A549 (cell line): ENCODE data around the gene LYPD8. TPM values are rescaled to one million over a fixed set of nuclear protein-coding genes. Genes with fewer than 3 reads are reported as not detected.

Experiments
- ATAC-seq, 2 experiments: fragments of 200-7000 bp in 1 of 2; fragments of >200 bp in 1 of 2; cut with Nextera tagmentation in 1 of 2; cut with Tn5 transposase in 1 of 2; 3 replicates each; pipeline versions ENCODE4 v1.8.0 to v1.9.1; 2018 to 2020; ENCODE audit warnings: mild to moderate bottlenecking in 1 of 2, moderate library complexity in 1 of 2
- CTCF ChIA-PET: fragments of 300-600 bp; sonication (Branson Sonifier 250); formaldehyde crosslinking; extraction: SDS; loops from one replicate; lab custom pipeline; 2021; ENCODE audit warnings: antibody characterized with exemption, inconsistent platforms; lab: Yijun Ruan, JAX
- POLR2A ChIA-PET: fragments of 350-600 bp; formaldehyde crosslinking; extraction: SDS; loops from one replicate; lab custom pipeline; 2021; ENCODE audit warnings: antibody characterized with exemption, inconsistent platforms; lab: Yijun Ruan, JAX
- DNase-seq, 2 experiments: peaks; one replicate each; pipeline versions ENCODE4 v3.0.0 to v3.0.0-alpha.2; 2011 to 2016; ENCODE audit warnings: low read depth in 1 of 2, low spot score in 1 of 2
- FAIRE-seq: peaks from 2 replicates; lab custom pipeline; 2011; peaks lifted over from hg19 to GRCh38; lab: Jason Lieb, UNC
- H3K27ac ChIP-seq, 2 experiments: fragments of >200 bp; sonication (Bioruptor Twin); formaldehyde crosslinking; 3 replicates each; pipeline ENCODE4 v1.5.1; 2016 to 2017
- H3K4me1 ChIP-seq: fragments of >200 bp; sonication (Bioruptor Twin); formaldehyde crosslinking; 3 replicates; pipeline ENCODE4 v1.6.1; 2016
- H3K4me2 ChIP-seq: fragments of >200 bp; sonication (Bioruptor Twin); formaldehyde crosslinking; 3 replicates; pipeline ENCODE4 v1.6.1; 2016
- H3K4me3 ChIP-seq: fragments of >200 bp; sonication (Bioruptor Twin); formaldehyde crosslinking; 3 replicates; pipeline ENCODE4 v1.5.1; 2016
- H3K9me3 ChIP-seq: fragments of >200 bp; sonication (Bioruptor Twin); formaldehyde crosslinking; 3 replicates; pipeline ENCODE4 v1.6.1; 2016
- CHD2 ChIP-seq: fragments of 150-350 bp; IDR thresholded peaks from 2 replicates; pipeline ENCODE4 v1.6.1; 2014; ENCODE audit warnings: low read length; ENCODE audit not compliant: partially characterized antibody
- CTCF ChIP-seq: fragments of >200 bp; sonication (Bioruptor Twin); formaldehyde crosslinking; IDR thresholded peaks from 3 replicates; pipeline ENCODE4 v1.5.1; 2016
- ELK1 ChIP-seq: fragments of 150-350 bp; IDR thresholded peaks from 2 replicates; pipeline ENCODE4 v1.6.1; 2014; ENCODE audit warnings: low read depth, mild to moderate bottlenecking, low read length
- ESRRA ChIP-seq: fragments of 150-350 bp; IDR thresholded peaks from 2 replicates; pipeline ENCODE4 v1.6.1; 2014; ENCODE audit warnings: mild to moderate bottlenecking, low read length, borderline replicate concordance
- HES2 ChIP-seq: fragments of >200 bp; sonication (Bioruptor Twin); formaldehyde crosslinking; IDR thresholded peaks from 2 replicates; pipeline ENCODE4 v1.6.1; 2016
- HOXA7 ChIP-seq: fragments of 250-450 bp; sonication (Bioruptor Pico); IDR thresholded peaks from 2 replicates; pipeline ENCODE4 v1.5.0; 2020; ENCODE audit warnings: mild to moderate bottlenecking, moderate library complexity
- HOXB5 ChIP-seq: fragments of 250-450 bp; sonication (Bioruptor Pico); IDR thresholded peaks from 2 replicates; pipeline ENCODE4 v1.5.0; 2020; ENCODE audit warnings: mild to moderate bottlenecking, moderate library complexity
- JUN ChIP-seq, 2 experiments: fragments of >200 bp; sonication (Bioruptor Twin); formaldehyde crosslinking; IDR thresholded peaks; 2 replicates in 1 of 2; 3 replicates in 1 of 2; pipeline ENCODE4 v1.6.1; 2016 to 2017
- MAFK ChIP-seq: fragments of 450-650 bp; IDR thresholded peaks from 2 replicates; pipeline ENCODE4 v1.6.1; 2014; ENCODE audit not compliant: partially characterized antibody
- MAX ChIP-seq: IDR thresholded peaks from 2 replicates; pipeline ENCODE4 v1.6.1; 2012
- MAZ ChIP-seq: fragments of 150-350 bp; IDR thresholded peaks from 2 replicates; pipeline ENCODE4 v1.6.1; 2014; ENCODE audit warnings: antibody characterized with exemption, low read depth, low read length, borderline replicate concordance
- PHF8 ChIP-seq: fragments of 200-600 bp; sonication (generic); IDR thresholded peaks from 2 replicates; pipeline ENCODE4 v1.6.1; 2016; ENCODE audit warnings: low read depth, mild to moderate bottlenecking, antibody characterized with exemption, moderate library complexity, borderline replicate concordance
- POLR2A ChIP-seq: IDR thresholded peaks from 2 replicates; pipeline ENCODE4 v1.6.1; 2012; ENCODE audit warnings: mild to moderate bottlenecking, low read length
- RARB ChIP-seq: fragments of 250-450 bp; sonication (Bioruptor Pico); IDR thresholded peaks from 2 replicates; pipeline ENCODE4 v1.8.0; 2021; ENCODE audit warnings: mild to moderate bottlenecking, moderate library complexity
- REST ChIP-seq: fragments of 200-600 bp; sonication (generic); IDR thresholded peaks from 2 replicates; pipeline ENCODE4 v1.6.1; 2016; ENCODE audit warnings: antibody characterized with exemption, mild to moderate bottlenecking, moderate library complexity
- SMC3 ChIP-seq: fragments of >200 bp; sonication (Bioruptor Twin); formaldehyde crosslinking; IDR thresholded peaks from 3 replicates; pipeline ENCODE4 v1.6.1; 2018; ENCODE audit warnings: inconsistent platforms
- TP53 ChIP-seq: fragments of 250-450 bp; sonication (Bioruptor Pico); IDR thresholded peaks from 2 replicates; pipeline ENCODE4 v1.5.0; 2021; ENCODE audit warnings: mild to moderate bottlenecking, moderate library complexity
- ZFP36 ChIP-seq: fragments of 450-650 bp; IDR thresholded peaks from 2 replicates; pipeline ENCODE4 v1.6.1; 2014; ENCODE audit warnings: borderline replicate concordance; ENCODE audit not compliant: partially characterized antibody
- WGBS: methylation state at CpG from one replicate; pipeline ENCODE4 v1.1.6; 2017; ENCODE audit errors: missing lambda C conversion rate; 5-methylcytosine and 5-hydroxymethylcytosine counted together
- polyA plus RNA-seq, 4 experiments: library from polyadenylated mRNA; depleted of rRNA in 3 of 4; stranded (reverse); fragments of >200 nt; fragmentation: RNase III in 1 of 4; extraction: RNeasy Plus Mini Kit Qiagen cat#74134 plus additional on column Dnase treatment in 1 of 4; gene quantifications; 2 replicates in 3 of 4; 3 replicates in 1 of 4; pipeline ENCODE4 v1.2.3, GENCODE V29; 2011 to 2017

Gene LYPD8
- polyA plus RNA-seq, 2 of the 4 experiments (the other 2 are of a cell fraction) = 0.12 to 0.53 TPM

GRCh38 chr1:248788327-248788726, 32.8 kb upstream of the LYPD8 start:
- ATAC-seq (no peak), FAIRE-seq (no peak)
- Histone ChIP-seq H3K4me2 (no peak overlapping the region), H3K9me3 (no peaks in the 10 kb centered on the region), H3K27ac (no peak overlapping the region)
- ChIA-PET CTCF (interaction anchor here (1.0 kb wide), 1 partner anchor 19 kb away, joined by 4 read pairs; no protein-coding TSS in a partner anchor), POLR2A (no interaction called here)
- 22% methylated on average over 3 of the region's 3 CpGs for WGBS
- TF ChIP-seq ESRRA (no peak), PHF8 (no peak), JUN (IDR thresholded peaks at IDR 0.05) (no peak), HES2 (no peak)
- TF ChIP-seq, all 56 proteins: peak for 0
- peaks cover 4% of the 10 kb centered on the region; the same call in 1 of the 3 replicates for H3K4me1 ChIP-seq
- no peak for DNase-seq
- H3K4me3 ChIP-seq = no peak overlapping the region

- ChIA-PET POLR2A (no interaction called here), CTCF (interaction anchor here (1.2 kb wide), 1 partner anchor 24 kb away, joined by 4 read pairs; no protein-coding TSS in a partner anchor)
- Histone ChIP-seq H3K27ac (no peak overlapping the region), H3K4me3 (no peak overlapping the region), H3K9me3 (no peaks in the 10 kb centered on the region), H3K4me1 (peaks cover 4% of the 10 kb centered on the region; the same call in 1 of the 3 replicates), H3K4me2 (no peak overlapping the region)
- TF ChIP-seq ZFP36 (no peak), MAZ (no peak), CHD2 (no peak), REST (no peak), RARB (no peak), HES2 (no peak), MAX (no peak), ELK1 (no peak), TP53 (no peak), HOXB5 (CRISPR knock-in tag) (no peak), POLR2A (no peak), CTCF (no peak), HOXA7 (CRISPR knock-in tag) (no peak), MAFK (no peak), SMC3 (no peak)
- FAIRE-seq (no peak), DNase-seq (no peak), ATAC-seq (no peak)
- 66% methylated on average over 4 of the region's 4 CpGs for WGBS
Observed at GRCh38 chr1:248787430-248787829, 31.9 kb upstream of the LYPD8 start.
